ENCODE measurements around the gene SLC38A4. TPM values are rescaled to one million over a fixed set of nuclear protein-coding genes. Genes with fewer than 3 reads are reported as not detected.
"Not testable (repeated sequence)": the region's sequence is repeated elsewhere in the genome, so short reads cannot be mapped to it uniquely, and the experiment has no call there.

The SLC38A4 gene, protein sequence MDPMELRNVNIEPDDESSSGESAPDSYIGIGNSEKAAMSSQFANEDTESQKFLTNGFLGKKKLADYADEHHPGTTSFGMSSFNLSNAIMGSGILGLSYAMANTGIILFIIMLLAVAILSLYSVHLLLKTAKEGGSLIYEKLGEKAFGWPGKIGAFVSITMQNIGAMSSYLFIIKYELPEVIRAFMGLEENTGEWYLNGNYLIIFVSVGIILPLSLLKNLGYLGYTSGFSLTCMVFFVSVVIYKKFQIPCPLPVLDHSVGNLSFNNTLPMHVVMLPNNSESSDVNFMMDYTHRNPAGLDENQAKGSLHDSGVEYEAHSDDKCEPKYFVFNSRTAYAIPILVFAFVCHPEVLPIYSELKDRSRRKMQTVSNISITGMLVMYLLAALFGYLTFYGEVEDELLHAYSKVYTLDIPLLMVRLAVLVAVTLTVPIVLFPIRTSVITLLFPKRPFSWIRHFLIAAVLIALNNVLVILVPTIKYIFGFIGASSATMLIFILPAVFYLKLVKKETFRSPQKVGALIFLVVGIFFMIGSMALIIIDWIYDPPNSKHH
- total RNA-seq (8.8 TPM), polyA plus RNA-seq (2.1 TPM)

GRCh38 chr12:46825591-46826414, at the start of gene SLC38A4:
TSS of gene SLC38A4 (minus strand) at chr12:46825997. CDS start at chr12:46793071, 32,926 bp downstream.
- WGBS = 12% methylated on average over 29 of the region's 29 CpGs
- H3K27ac ChIP-seq (ENCODE audit: low read depth) = no peak within 1 kb of the TSS
- H3K4me3 ChIP-seq (ENCODE audit: low read depth, low read length) = no peak within 1 kb of the TSS
- H3K4me1 ChIP-seq (ENCODE audit: insufficient read depth) = no peaks in the 10 kb centered on the region
- no peak for DNase-seq (ENCODE audit: extremely low spot score)
- no peaks in the 10 kb centered on the region for H3K36me3 ChIP-seq (ENCODE audit: insufficient read depth)

- no peak overlapping the region for H3K4me3 ChIP-seq (ENCODE audit: low read depth, low read length)
- 85% methylated on average over 1 of the region's 1 CpG for WGBS
- no peak for DNase-seq (ENCODE audit: extremely low spot score)
- no peaks in the 10 kb centered on the region for H3K4me1 ChIP-seq (ENCODE audit: insufficient read depth)
- H3K27ac ChIP-seq (ENCODE audit: low read depth) = no peak overlapping the region
- H3K36me3 ChIP-seq (ENCODE audit: insufficient read depth) = no peaks in the 10 kb centered on the region
These were observed 49.3 kb upstream of the SLC38A4 start for GRCh38 chr12:46875095-46875494.

DNA sequence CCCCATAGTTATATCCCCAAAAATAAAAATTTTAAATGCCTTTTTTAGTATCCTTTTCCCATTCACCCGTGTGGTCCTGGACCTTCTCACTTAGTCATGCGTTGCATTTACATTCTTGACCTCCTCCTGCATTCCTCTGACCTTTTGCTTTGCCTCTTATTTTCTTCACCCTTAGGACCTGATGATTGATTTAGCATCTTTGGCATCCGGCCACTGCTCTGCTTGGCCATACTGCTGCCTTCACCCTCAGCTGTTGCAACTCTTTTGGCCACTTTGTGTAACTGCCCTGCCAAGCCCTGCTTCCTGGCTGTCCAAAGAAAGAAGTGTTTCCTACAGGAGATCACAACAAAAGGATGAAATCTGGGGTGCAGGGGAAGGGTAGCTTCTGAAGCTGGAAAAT, 48.8 kb upstream of the SLC38A4 start:
- WGBS = 50% methylated on average over 3 of the region's 3 CpGs
- Histone ChIP-seq H3K36me3 (ENCODE audit: insufficient read depth) (no peaks in the 10 kb centered on the region), H3K4me1 (ENCODE audit: insufficient read depth) (no peaks in the 10 kb centered on the region), H3K4me3 (ENCODE audit: low read depth, low read length) (no peak overlapping the region), H3K27ac (ENCODE audit: low read depth) (no peak overlapping the region)
- DNase-seq (ENCODE audit: extremely low spot score) = no peak

DNA sequence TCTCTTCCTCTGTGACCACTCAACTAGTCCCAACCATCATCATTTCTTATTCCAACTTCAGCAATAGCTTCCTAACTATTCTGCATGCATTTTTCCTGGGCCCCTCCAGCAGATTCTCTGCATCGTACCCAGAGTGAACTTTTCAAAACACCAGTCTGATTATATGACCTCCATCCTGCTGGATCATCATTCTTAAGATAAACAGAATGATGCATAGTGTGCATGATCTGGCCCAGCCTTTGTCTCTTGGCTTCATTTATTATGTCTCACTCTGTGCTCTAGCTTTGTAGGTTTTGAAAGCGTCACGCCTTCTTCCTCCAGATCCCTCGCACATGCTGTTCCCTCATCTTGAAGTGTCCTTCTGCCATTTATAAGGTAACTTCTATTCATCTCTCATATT, 46.3 kb upstream of the SLC38A4 start:
- H3K27ac ChIP-seq (ENCODE audit: low read depth) = no peak overlapping the region
- no peak for DNase-seq (ENCODE audit: extremely low spot score)
- H3K36me3 ChIP-seq (ENCODE audit: insufficient read depth) = no peaks in the 10 kb centered on the region
- no peaks in the 10 kb centered on the region for H3K4me1 ChIP-seq (ENCODE audit: insufficient read depth)
- 76% methylated on average over 4 of the region's 4 CpGs for WGBS
- no peak overlapping the region for H3K4me3 ChIP-seq (ENCODE audit: low read depth, low read length)

GRCh38 chr12:46865311-46865710, 39.5 kb upstream of the SLC38A4 start:
- no peak for DNase-seq (ENCODE audit: extremely low spot score)
- no peaks in the 10 kb centered on the region for H3K4me1 ChIP-seq (ENCODE audit: insufficient read depth)
- H3K27ac ChIP-seq (ENCODE audit: low read depth) = no peak overlapping the region
- H3K36me3 ChIP-seq (ENCODE audit: insufficient read depth) = no peaks in the 10 kb centered on the region
- H3K4me3 ChIP-seq (ENCODE audit: low read depth, low read length) = no peak overlapping the region

DNA sequence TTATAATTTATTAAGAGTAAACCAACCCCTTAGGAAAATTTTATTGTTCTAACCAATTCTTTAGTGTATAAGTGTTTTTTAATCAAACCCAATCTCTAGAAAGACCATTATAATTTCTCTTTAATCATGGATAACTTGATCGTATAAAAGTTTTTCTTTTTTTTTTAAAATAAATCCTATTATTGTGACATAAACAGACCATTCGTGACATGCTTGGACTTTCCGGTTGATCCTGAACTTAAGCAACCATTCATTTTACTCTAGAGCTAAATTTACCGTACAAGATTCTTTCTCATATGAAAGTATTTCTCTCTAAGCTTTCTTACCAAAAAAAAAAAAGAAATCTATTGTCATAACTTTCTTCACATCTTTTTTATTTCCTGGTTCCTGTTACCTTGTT, 32.6 kb upstream of the SLC38A4 start:
- no peaks in the 10 kb centered on the region for H3K4me1 ChIP-seq (ENCODE audit: insufficient read depth)
- no peaks in the 10 kb centered on the region for H3K36me3 ChIP-seq (ENCODE audit: insufficient read depth)
- no peak overlapping the region for H3K27ac ChIP-seq (ENCODE audit: low read depth)
- 86% methylated on average over 4 of the region's 4 CpGs for WGBS
- H3K4me3 ChIP-seq (ENCODE audit: low read depth, low read length) = no peak overlapping the region
- DNase-seq (ENCODE audit: extremely low spot score) = no peak

DNA sequence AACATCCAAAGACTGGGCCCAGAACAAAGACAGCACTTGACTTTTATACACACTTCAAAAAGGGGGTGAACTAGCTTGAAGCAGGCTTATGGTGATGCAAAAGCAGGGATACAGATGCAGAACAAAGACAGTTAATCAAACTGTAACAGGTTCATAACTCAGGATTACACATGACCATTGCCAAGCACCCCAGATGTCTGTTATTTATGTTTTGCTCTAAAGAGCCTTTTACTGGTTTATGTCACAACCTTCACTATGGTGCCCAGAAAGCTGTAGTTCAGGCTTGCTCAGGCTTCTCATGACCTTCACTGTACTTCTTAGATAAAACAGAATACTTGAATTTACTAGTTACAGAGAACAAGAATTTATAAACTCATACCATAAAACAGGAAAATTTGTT, 31.7 kb upstream of the SLC38A4 start:
- H3K4me1 ChIP-seq (ENCODE audit: insufficient read depth) = no peaks in the 10 kb centered on the region
- DNase-seq (ENCODE audit: extremely low spot score) = no peak
- H3K36me3 ChIP-seq (ENCODE audit: insufficient read depth) = no peaks in the 10 kb centered on the region
- H3K4me3 ChIP-seq (ENCODE audit: low read depth, low read length) = no peak overlapping the region
- no peak overlapping the region for H3K27ac ChIP-seq (ENCODE audit: low read depth)

DNA sequence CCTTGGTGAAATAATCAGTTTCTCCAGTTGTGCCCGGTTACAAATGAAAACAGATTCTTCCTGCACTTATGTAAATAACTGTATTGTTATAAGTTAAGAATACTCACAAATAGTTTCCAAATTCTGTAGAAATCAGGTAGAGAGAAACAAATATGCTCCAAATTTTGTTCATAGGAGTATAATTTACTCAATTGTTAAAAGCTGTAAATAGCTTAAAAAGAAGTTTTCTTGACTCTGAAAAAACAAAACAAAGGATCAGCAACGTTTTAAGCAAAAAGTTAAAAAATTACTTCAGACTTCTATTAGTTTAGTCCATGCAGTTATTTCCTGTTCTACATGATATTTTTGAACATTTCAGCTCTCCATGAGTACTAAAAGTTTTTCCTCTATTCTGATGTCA, 30.0 kb upstream of the SLC38A4 start:
- no peak for DNase-seq (ENCODE audit: extremely low spot score)
- no peak overlapping the region for H3K4me3 ChIP-seq (ENCODE audit: low read depth, low read length)
- no peaks in the 10 kb centered on the region for H3K4me1 ChIP-seq (ENCODE audit: insufficient read depth)
- 64% methylated on average over 2 of the region's 2 CpGs for WGBS
- H3K36me3 ChIP-seq (ENCODE audit: insufficient read depth) = no peaks in the 10 kb centered on the region
- H3K27ac ChIP-seq (ENCODE audit: low read depth) = no peak overlapping the region

GRCh38 chr12:46854188-46854587, 28.4 kb upstream of the SLC38A4 start:
- not testable (repeated sequence) for DNase-seq (ENCODE audit: extremely low spot score); H3K4me1 ChIP-seq (ENCODE audit: insufficient read depth); H3K4me3 ChIP-seq (ENCODE audit: low read depth, low read length); H3K36me3 ChIP-seq (ENCODE audit: insufficient read depth); H3K27ac ChIP-seq (ENCODE audit: low read depth)

DNA sequence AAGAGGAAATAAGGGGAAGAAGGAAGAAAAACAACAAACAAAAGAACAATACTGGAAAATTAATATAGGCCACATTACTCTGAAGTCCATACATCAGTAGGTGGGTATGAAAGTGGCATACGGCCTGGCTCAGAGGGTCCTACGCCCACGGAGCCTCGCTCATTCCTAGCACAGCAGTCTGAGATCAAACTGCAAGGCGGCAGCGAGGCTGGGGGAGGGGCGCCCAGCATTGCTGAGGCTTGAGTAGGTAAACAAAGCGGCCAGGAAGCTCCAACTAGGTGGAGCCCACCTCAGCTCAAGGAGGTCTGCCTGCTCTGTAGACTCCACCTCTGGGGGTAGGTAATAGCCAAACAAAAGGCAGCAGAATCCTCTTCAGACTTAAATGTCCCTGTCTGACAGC, 23.0 kb upstream of the SLC38A4 start:
- H3K4me1 ChIP-seq (ENCODE audit: insufficient read depth); DNase-seq (ENCODE audit: extremely low spot score); H3K36me3 ChIP-seq (ENCODE audit: insufficient read depth); H3K4me3 ChIP-seq (ENCODE audit: low read depth, low read length); H3K27ac ChIP-seq (ENCODE audit: low read depth): not testable (repeated sequence)
- WGBS = 77% methylated on average over 8 of the region's 8 CpGs

DNA sequence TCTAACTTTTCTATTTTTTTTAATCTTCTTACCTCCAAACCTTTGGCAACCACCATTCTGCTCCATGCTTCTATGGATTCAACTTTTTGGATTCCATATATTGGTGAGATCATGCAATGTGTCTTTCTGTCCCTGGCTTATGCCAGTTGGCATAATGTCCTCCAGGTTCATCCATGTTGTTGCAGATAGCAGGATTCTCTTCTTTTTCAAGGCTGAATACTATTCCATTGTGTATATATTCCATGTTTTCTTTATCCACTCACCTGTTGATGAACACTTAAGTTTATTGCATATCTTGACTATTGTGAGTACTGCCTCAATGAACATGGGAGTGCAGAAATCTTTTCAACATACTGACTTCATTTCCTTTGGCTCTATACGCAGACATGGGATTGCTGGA, 21.2 kb upstream of the SLC38A4 start:
- Histone ChIP-seq H3K36me3 (ENCODE audit: insufficient read depth) (no peaks in the 10 kb centered on the region), H3K4me1 (ENCODE audit: insufficient read depth) (no peaks in the 10 kb centered on the region), H3K27ac (ENCODE audit: low read depth) (no peak overlapping the region), H3K4me3 (ENCODE audit: low read depth, low read length) (no peak overlapping the region)
- no peak for DNase-seq (ENCODE audit: extremely low spot score)
- WGBS = 95% methylated on average over 1 of the region's 1 CpG

GRCh38 chr12:46843811-46844210, 18.0 kb upstream of the SLC38A4 start:
- no peaks in the 10 kb centered on the region for H3K36me3 ChIP-seq (ENCODE audit: insufficient read depth)

GRCh38 chr12:46841891-46842290, 16.1 kb upstream of the SLC38A4 start:
- Histone ChIP-seq H3K4me1 (ENCODE audit: insufficient read depth) (no peaks in the 10 kb centered on the region), H3K27ac (ENCODE audit: low read depth) (no peak overlapping the region), H3K36me3 (ENCODE audit: insufficient read depth) (no peaks in the 10 kb centered on the region), H3K4me3 (ENCODE audit: low read depth, low read length) (no peak overlapping the region)
- DNase-seq (ENCODE audit: extremely low spot score) = no peak
- 96% methylated on average over 2 of the region's 2 CpGs for WGBS

More at GRCh38 chr12:46843811-46844210, 18.0 kb upstream of the SLC38A4 start:
- Histone ChIP-seq H3K27ac (ENCODE audit: low read depth) (no peak overlapping the region), H3K4me3 (ENCODE audit: low read depth, low read length) (no peak overlapping the region), H3K4me1 (ENCODE audit: insufficient read depth) (no peaks in the 10 kb centered on the region)
- WGBS = 61% methylated on average over 3 of the region's 3 CpGs
- no peak for DNase-seq (ENCODE audit: extremely low spot score)

GRCh38 chr12:46839964-46840363, 14.2 kb upstream of the SLC38A4 start:
- H3K4me3 ChIP-seq (ENCODE audit: low read depth, low read length) = no peak overlapping the region
- no peak for DNase-seq (ENCODE audit: extremely low spot score)
- 79% methylated on average over 2 of the region's 2 CpGs for WGBS
- H3K36me3 ChIP-seq (ENCODE audit: insufficient read depth) = no peaks in the 10 kb centered on the region
- no peaks in the 10 kb centered on the region for H3K4me1 ChIP-seq (ENCODE audit: insufficient read depth)
- H3K27ac ChIP-seq (ENCODE audit: low read depth) = no peak overlapping the region

All from urinary bladder (tissue), 4 donors.